Endometrial microvascular endothelial cells (primary cell): ENCODE data around the gene ARPC5. TPM values are rescaled to one million over a fixed set of nuclear protein-coding genes. Genes with fewer than 3 reads are reported as not detected.
"Not testable (repeated sequence)": the region's sequence is repeated elsewhere in the genome, so short reads cannot be mapped to it uniquely, and the experiment has no call there.

Source experiments
- in situ Hi-C: cut with HindIII; loops from 2 replicates; pipeline ENCODE4 v1.10.0; 2017; ENCODE audit warnings: low sequenced_read_pairs, low pct_unique_long_range_greater_than_20kb; ENCODE audit errors: inconsistent ontology term
- total RNA-seq: library from RNA; depleted of rRNA; stranded (reverse); fragments of >200 nt; gene quantifications from one replicate; pipeline ENCODE4 v1.2.3, GENCODE V29; 2015; ENCODE audit errors: inconsistent ontology term

Gene ARPC5
- total RNA-seq, 1 donor from 2014 or later: 269 TPM

GRCh38 chr1:183652107-183652506 lies 16.5 kb upstream of the ARPC5 start:
- in situ Hi-C loops: loop anchor here (10.0 kb wide), 1 partner anchor 263 kb away; no protein-coding TSS in a partner anchor

DNA sequence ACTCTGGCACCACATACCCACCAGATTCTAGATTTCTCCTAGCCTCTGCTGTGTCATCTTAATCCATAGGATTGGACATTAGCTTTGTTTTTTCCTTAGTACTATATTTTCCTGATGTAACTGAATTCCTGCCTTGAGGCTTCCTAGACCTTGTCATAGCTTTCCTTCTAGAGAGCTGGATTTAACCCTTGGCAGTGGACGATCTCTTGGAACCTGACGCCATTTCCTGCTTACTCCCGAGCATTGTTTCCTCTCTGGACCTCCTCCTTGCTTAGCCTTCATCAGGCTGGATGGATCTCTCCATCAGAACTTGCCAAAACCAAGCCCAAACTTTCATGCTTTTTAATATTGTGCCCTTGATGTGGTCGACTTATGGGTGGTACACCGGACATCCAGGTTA lies 16.0 kb upstream of the ARPC5 start:
- in situ Hi-C loops: loop anchor here (10.0 kb wide), 1 partner anchor 263 kb away; no protein-coding TSS in a partner anchor

GRCh38 chr1:183648042-183648441 lies 12.5 kb upstream of the ARPC5 start:
- in situ Hi-C loops: no loop called here

- in situ Hi-C loops: no loop called here
Observed at GRCh38 chr1:183646776-183647175, 11.2 kb upstream of the ARPC5 start.

- in situ Hi-C loops: no loop called here
Observed at GRCh38 chr1:183645531-183645930, 9.9 kb upstream of the ARPC5 start.

- in situ Hi-C loops: no loop called here
Observed at GRCh38 chr1:183642166-183642565, 6.6 kb upstream of the ARPC5 start.

DNA sequence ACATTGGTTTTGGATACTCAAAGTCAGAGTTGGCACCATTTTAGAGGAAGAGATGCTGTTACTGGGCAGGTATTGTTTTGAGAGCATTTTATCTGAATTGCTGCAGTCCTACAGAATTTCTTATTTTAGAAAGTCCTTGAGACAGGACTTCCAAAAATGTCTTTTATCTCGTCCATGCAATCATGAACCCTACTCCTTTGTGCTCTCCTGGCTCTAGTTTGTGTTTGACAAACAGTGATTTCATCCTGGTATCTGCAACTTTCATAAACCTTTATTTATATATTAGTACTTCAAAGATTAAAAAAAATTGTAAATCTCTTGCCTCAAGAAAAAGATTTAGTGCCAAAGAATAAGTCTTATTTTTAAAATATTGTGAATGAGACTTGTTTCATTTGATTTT lies 4.6 kb upstream of the ARPC5 start:
- in situ Hi-C loops: no loop called here

DNA sequence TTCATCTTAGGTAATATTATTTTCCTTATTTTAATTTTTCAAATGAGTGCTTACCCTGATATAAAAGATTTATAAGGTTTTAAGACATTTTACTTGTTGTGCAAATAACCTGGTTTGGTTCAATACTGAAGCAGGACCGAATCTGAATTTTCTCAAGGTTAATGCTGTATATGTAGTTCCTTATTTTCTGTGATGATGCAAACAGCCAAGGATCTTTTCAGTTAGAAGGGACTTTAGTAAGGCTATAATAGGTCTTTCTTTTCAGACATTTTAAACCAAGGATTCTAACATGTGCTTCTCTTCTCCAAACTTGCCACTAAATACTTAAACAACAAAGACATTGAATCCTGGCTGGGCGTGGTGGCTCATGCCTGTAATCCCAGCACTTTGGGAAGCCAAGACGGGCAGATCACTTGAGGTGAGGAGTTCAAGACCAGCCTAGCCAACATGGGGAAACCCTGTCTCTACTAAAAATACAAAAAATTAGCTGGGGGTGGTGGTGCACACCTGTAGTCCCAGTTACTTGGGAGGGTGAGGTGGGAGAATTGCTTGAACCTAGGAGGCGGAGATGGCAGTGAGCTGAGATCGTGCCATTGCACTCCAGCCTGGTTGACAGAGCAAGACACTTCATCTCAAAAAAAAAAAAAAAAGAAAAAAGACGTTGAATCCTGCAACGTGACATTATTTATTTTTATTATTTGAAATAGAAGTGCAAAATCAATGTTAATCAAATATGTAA lies 3.2 kb upstream of the ARPC5 start:
- in situ Hi-C loops: no loop called here

DNA sequence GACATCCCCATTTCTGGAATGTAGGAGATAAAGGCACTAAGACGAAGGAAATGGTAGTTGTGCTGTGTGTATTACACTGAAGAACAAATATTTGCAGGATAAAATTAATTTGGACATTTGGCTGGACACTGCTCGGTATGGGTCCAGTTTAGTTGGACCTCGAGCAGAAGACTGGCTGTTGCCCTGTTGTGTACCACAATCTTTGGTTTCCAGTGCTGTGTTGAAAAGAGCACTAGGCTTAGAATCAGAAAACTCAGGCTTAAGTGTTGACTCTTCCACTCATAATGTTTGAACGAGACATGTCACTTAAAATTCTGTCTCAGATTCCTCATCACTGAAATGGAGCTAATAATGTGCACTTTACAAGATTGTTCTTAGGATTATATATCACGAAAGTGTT lies 1.2 kb upstream of the ARPC5 start:
- in situ Hi-C loops: no loop called here

DNA sequence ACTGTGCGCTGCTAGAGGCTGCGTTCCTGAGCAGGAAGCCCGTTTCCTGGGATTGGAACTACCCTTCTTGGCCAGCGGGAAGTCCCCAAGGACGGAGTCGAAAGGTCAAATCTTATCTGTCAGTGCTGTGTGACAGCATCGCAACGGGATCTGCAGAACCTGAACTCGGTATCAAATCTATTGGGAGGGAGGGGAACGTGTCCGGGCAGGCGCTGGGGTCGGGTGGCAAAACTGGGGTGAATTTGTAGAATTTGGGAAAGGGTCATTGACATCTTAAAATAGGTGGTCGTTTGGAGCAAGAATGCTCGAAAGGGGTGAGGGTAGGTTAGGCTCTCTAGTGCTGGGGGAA lies 725 bp upstream of the ARPC5 start:
- in situ Hi-C loops: no loop called here

- in situ Hi-C loops: no loop called here
Observed at GRCh38 chr1:183635099-183635605, 431 bp downstream of the ARPC5 start.

DNA sequence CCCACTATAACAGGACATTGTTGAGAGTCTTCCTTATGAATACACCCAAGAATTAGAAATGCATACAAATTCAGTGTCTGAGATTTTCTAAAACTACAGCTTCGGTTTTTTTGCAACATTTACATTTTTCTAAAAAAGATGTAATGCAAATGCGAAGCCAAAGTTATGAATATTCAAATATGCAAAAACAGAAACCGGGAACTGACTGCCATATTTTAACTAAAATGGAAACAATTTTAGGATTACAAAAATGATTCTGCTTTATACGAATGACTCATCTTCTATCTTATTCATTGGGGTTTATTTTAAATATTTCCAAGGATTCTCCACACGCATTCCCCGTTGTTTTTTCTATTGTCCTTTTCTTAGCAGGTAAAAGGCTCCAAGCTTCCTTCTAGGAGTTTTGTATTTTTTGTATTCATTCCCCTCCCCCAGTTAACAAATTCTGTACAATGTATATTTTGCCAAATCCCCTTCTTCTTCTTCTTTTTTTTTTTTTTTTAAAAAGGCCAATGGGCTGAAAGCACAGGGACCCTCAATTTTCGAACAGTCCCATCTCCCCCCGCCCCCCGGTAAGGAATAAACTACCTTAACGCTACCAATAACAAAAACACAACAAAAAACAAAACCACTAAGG lies 1.0 kb downstream of the ARPC5 start:
- in situ Hi-C loops: no loop called here

- in situ Hi-C loops: no loop called here
Observed at GRCh38 chr1:183633676-183634343, 1.8 kb downstream of the ARPC5 start.

- in situ Hi-C loops: no loop called here
Observed at GRCh38 chr1:183632964-183633363, 2.6 kb downstream of the ARPC5 start.

- in situ Hi-C loops: no loop called here
Observed at GRCh38 chr1:183632114-183632513, 3.5 kb downstream of the ARPC5 start.

DNA sequence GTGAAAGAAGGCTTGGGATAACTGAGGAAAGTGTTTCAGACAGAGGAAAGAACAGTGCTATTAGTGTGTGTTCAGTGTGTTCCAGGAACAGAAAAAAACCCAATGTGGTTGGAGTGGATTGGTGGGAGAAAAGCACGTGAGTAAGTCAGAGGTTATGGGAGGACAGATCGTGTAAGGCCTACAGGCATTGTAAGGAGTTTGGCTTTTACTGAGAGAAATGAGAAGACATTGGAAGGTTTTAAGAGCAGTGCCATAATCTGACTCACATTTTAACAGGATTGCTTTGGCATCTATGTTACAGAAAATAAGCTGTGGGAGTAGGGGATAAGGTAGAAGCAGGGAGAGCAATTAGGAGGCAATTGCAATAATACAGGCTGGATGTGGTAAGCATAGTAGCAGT lies 4.8 kb downstream of the ARPC5 start:
- in situ Hi-C loops: no loop called here

DNA sequence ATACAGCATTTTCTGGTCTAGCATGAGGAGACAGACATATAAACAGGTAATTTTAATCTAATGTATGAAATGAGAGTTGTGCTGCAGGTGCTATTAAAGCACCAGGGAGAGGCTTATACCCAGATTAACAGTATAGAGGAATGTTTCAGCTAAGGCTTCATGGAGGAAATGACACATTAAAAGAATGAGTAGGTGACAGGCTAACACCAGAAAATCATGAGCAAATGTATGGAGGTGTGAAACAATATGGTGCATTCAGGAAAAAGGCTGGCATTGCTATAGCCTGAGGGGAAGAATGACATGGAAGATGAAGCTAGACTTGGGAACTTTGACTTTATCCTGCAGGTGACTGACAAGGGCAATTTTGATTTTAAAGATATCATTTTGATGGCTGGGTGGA lies 7.0 kb downstream of the ARPC5 start:
- in situ Hi-C loops: no loop called here

DNA sequence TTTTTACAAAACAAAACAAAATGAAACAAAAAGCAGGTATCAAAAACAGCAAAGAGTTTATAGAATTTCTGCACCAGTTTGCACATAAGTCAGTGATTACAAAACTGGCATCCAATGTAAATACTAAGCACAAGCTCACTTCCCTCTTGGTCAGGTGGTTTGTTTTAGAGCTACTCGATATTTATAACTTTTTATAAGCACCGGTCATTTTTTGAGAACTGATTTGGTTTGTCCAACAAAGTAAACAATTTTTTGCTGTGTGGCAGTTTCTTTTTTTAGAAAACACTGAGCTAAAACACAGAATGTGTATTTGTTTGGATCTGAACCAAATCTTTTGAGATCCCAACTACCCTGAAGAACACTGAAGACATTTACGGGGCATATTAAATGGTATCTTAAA lies 9.3 kb downstream of the ARPC5 start:
- in situ Hi-C loops: not testable (repeated sequence)

DNA sequence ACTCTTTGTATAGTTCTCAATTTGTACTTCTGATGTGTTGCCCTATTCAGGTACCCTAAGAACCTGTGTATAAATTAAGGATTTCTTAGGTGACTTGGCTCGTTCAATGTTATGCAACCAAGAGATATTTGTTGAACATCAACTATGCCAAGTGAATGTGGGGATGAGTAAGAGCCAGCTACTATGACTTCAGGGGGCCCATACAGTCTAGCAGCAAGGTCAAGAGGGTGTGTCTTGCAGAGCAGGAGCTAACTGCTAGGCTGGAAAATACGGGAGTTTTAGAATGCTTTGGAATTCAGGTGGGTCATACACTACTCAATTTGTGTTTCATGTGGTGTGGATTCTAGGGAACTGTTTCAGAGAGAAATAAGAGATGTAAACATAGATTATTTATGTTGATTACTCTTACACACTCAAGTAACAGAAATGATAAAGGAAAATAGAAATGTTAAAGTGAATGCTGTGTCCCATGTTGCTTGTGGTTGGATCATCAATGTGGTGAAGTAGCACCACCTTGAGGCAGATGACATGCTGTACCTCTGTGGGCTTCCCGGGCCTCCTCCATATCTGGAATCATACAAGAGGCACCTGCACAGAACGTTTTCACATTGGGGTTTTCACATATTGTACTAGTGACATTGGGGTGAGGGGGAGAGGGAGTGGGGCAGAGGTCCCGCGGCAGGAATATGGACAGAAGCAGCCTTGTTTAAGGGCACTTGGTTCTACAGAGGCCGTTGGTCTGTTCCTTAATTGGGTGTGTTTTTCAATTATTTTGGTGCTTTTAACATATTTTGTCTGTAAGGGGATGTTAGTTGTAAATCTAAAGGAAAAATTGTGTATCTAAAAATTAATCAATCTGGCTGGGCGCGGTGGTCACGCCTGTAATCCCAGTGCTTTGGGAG lies 12.4 kb downstream of the ARPC5 start:
- in situ Hi-C loops: no loop called here
